NCI-H2227 treated with DMSO at 0.1 percent for 48 hours (cell line): Measurements from ENCODE around the gene C6orf136.

Source experiments
- DNase-seq: peaks from one replicate; lab custom pipeline; 2025; lab: John Stamatoyannopoulos, UW

The C6orf136 gene

GRCh38 chr6:30615958-30616810, 30.7 kb upstream of the C6orf136 start:
- peak; percentile 79 for DNase-seq

- peak; percentile 100 for DNase-seq
These were observed 29.9 kb upstream of the C6orf136 start, which contains the start of gene PPP1R10 for GRCh38 chr6:30616811-30617564. TSS of gene PPP1R10 (minus strand) at chr6:30617243. CDS start at chr6:30609944, 7,299 bp downstream.

- DNase-seq, result peak; percentile 100
These were observed 29.2 kb upstream of the C6orf136 start, which contains the start of gene MRPS18B for GRCh38 chr6:30617565-30618269. TSS of gene MRPS18B (plus strand) at chr6:30617840. CDS start at chr6:30617866, 26 bp downstream.

- DNase-seq, result no peak
These were observed 28.6 kb upstream of the C6orf136 start for GRCh38 chr6:30618270-30618797.

- DNase-seq, result no peak
These were observed 27.4 kb upstream of the C6orf136 start for GRCh38 chr6:30619561-30619960.

- no peak for DNase-seq
These were observed 21.4 kb upstream of the C6orf136 start for GRCh38 chr6:30625511-30625910.

GRCh38 chr6:30626484-30627366, 20.2 kb upstream of the C6orf136 start, which contains the start of gene ATAT1:
TSS of gene ATAT1 (plus strand) at chr6:30626874.
- peak; percentile 84 for DNase-seq

GRCh38 chr6:30635834-30636233, 11.1 kb upstream of the C6orf136 start:
- no peak for DNase-seq

GRCh38 chr6:30640481-30640880, 6.5 kb upstream of the C6orf136 start:
- no peak for DNase-seq

GRCh38 chr6:30641048-30641447, 5.9 kb upstream of the C6orf136 start:
- no peak for DNase-seq

GRCh38 chr6:30643656-30644055, 3.3 kb upstream of the C6orf136 start:
- no peak for DNase-seq

- no peak for DNase-seq
These were observed 2.2 kb upstream of the C6orf136 start for GRCh38 chr6:30644769-30645168.

GRCh38 chr6:30645989-30646388, 944 bp upstream of the C6orf136 start:
- DNase-seq, result peak; percentile 9

- DNase-seq, result peak; percentile 91
These were observed 546 bp downstream of the C6orf136 start for GRCh38 chr6:30647242-30648116.

GRCh38 chr6:30651143-30651542, 4.2 kb downstream of the C6orf136 start:
- no peak for DNase-seq

- no peak for DNase-seq
These were observed 8.1 kb downstream of the C6orf136 start for GRCh38 chr6:30654798-30655742.

- no peak for DNase-seq
These were observed 8.8 kb downstream of the C6orf136 start for GRCh38 chr6:30655743-30656094.

GRCh38 chr6:30656513-30656912, 9.6 kb downstream of the C6orf136 start:
- no peak for DNase-seq

- DNase-seq, result no peak
These were observed 10.5 kb downstream of the C6orf136 start for GRCh38 chr6:30657454-30657853.
